HepG2 (cell line): Measurements from ENCODE around the gene MRPL58. TPM values are rescaled to one million over a fixed set of nuclear protein-coding genes. Genes with fewer than 3 reads are reported as not detected.

Source experiments
- ELF4 ChIP-seq: sonication (generic); formaldehyde crosslinking; IDR thresholded peaks from 2 replicates; pipeline ENCODE4 v1.5.0; 2020; ENCODE audit warnings: missing genetic modification reagents, mild to moderate bottlenecking, moderate library complexity, borderline replicate concordance
- HCFC1 ChIP-seq: fragments of 150-350 bp; IDR thresholded peaks from 2 replicates; pipeline ENCODE4 v1.6.1; 2014; ENCODE audit warnings: low read depth, low read length
- KDM1A ChIP-seq: IDR thresholded peaks from 2 replicates; pipeline ENCODE4 v1.6.1; 2016; ENCODE audit warnings: missing compliant biosample characterization
- KDM2A ChIP-seq: sonication (generic); formaldehyde crosslinking; IDR thresholded peaks from 2 replicates; pipeline ENCODE4 v1.4.0; 2020; ENCODE audit warnings: low read depth, missing genetic modification reagents, borderline replicate concordance
- MEIS1 ChIP-seq: sonication (generic); formaldehyde crosslinking; IDR thresholded peaks from 2 replicates; pipeline ENCODE4 v1.9.0; 2021; ENCODE audit warnings: mild to moderate bottlenecking, missing genetic modification reagents, moderate library complexity, borderline replicate concordance
- POGK ChIP-seq: sonication (generic); formaldehyde crosslinking; conservative IDR thresholded peaks from 2 replicates; pipeline ENCODE4 v1.8.0; 2022; ENCODE audit warnings: mild to moderate bottlenecking, moderate library complexity, missing genetic modification reagents
- RNF2 ChIP-seq: fragments of 450-650 bp; conservative IDR thresholded peaks from 2 replicates; pipeline ENCODE4 v1.6.1; 2016; ENCODE audit warnings: low read depth
- ZBTB46 ChIP-seq: sonication (generic); formaldehyde crosslinking; IDR thresholded peaks from 2 replicates; pipeline ENCODE4 v1.4.0; 2020; ENCODE audit warnings: mild to moderate bottlenecking, missing genetic modification reagents, borderline replicate concordance
- ZEB1 ChIP-seq: IDR thresholded peaks from 2 replicates; pipeline ENCODE4 v1.6.1; 2012; ENCODE audit warnings: mild to moderate bottlenecking, low read depth, inconsistent platforms; ENCODE audit not compliant: insufficient replicate concordance
- ZFP36L1 ChIP-seq: sonication (generic); formaldehyde crosslinking; IDR thresholded peaks from 2 replicates; pipeline ENCODE4 v1.8.0; 2022; ENCODE audit warnings: mild to moderate bottlenecking, missing genetic modification reagents, moderate library complexity
- ZNF383 ChIP-seq: sonication (generic); formaldehyde crosslinking; IDR thresholded peaks from 2 replicates; pipeline ENCODE4 v1.4.0; 2020; ENCODE audit warnings: missing genetic modification reagents, mild to moderate bottlenecking, borderline replicate concordance
- ZNF407 ChIP-seq: sonication (generic); formaldehyde crosslinking; IDR thresholded peaks from one replicate; pipeline ENCODE4 v1.5.1; 2020; ENCODE audit warnings: mild to moderate bottlenecking, missing genetic modification reagents; ENCODE audit errors: not compliant biosample characterization
- ZNF513 ChIP-seq: sonication (generic); formaldehyde crosslinking; conservative IDR thresholded peaks from 2 replicates; pipeline ENCODE4 v1.5.0; 2020; ENCODE audit warnings: missing genetic modification reagents
- ZNF550 ChIP-seq: sonication (generic); formaldehyde crosslinking; IDR thresholded peaks from 2 replicates; pipeline ENCODE4 v1.4.0; 2020; ENCODE audit warnings: mild to moderate bottlenecking, missing genetic modification reagents, borderline replicate concordance
- ZNF678 ChIP-seq: sonication (generic); formaldehyde crosslinking; IDR thresholded peaks from 2 replicates; pipeline ENCODE4 v1.4.0; 2020; ENCODE audit warnings: mild to moderate bottlenecking, missing genetic modification reagents
- polyA plus RNA-seq, 8 experiments: library from polyadenylated mRNA; depleted of rRNA in 3 of 8; stranded (reverse) in 7 of 8; unstranded in 1 of 8; fragments of >200 nt; fragmentation: Illumina TruSeq in 4 of 8; extraction: Trizol in 4 of 8; gene quantifications; 2 replicates each; pipeline versions ENCODE4 v1.2.1 to v1.2.3, GENCODE V29; 2011 to 2016; ENCODE audit warnings: low read depth in 4 of 8, missing spikeins in 1 of 8, mixed read lengths in 1 of 8; ENCODE audit not compliant: insufficient read depth in 1 of 8
- total RNA-seq, 5 experiments: library from RNA; depleted of rRNA; stranded (reverse); fragments of >200 nt; fragmentation: Illumina TruSeq; extraction: Trizol; gene quantifications; 2 replicates each; pipeline ENCODE4 v1.2.3, GENCODE V29; 2016; ENCODE audit warnings: low read depth in 1 of 5

Gene MRPL58
- total and polyA plus RNA-seq, 2 of the 13 experiments (the other 11 are each of a cell fraction or from before 2014, with no cell fraction given) = 44.9 to 68.9 TPM

GRCh38 chr17:74981979-74982662 is 30.3 kb upstream of the MRPL58 start (continued):
- TF ChIP-seq RNF2 = peak; percentile 88; the same call in 1 of the 2 replicates
- TF ChIP-seq ZFP36L1 (CRISPR knock-in tag) = no peak
- 0 out of 2 replicates have a peak, but pooled peaks have one; percentile 59 for TF ChIP-seq ZNF550
- TF ChIP-seq ZNF407 = peak; percentile 89
- 0 out of 2 replicates have a peak, but pooled peaks have one; percentile 75 for TF ChIP-seq ZBTB46 (CRISPR knock-in tag)
- no peak for TF ChIP-seq ZEB1
- 0 out of 2 replicates have a peak, but pooled peaks have one; percentile 8 for TF ChIP-seq KDM1A (CRISPR knock-in tag)
- TF ChIP-seq ZNF383 = peak; percentile 97; the same call in 1 of the 2 replicates
- peak; percentile 88 for TF ChIP-seq ZNF678 (CRISPR knock-in tag)
- peak; percentile 76 for TF ChIP-seq MEIS1 (CRISPR knock-in tag)
- no peak; the same call in 1 of the 2 replicates for TF ChIP-seq ELF4 (CRISPR knock-in tag)
- TF ChIP-seq HCFC1 = no peak
- peak; percentile 94 for TF ChIP-seq KDM2A
- no peak for TF ChIP-seq ZNF513
- peak; percentile 78 for TF ChIP-seq POGK
